GM06990 (cell line): ENCODE results near the gene RBM28.

Experiments
- DNase-seq: peaks from one replicate; pipeline ENCODE4 v3.0.0-alpha.2; 2011; ENCODE audit not compliant: insufficient read length; ENCODE audit errors: extremely low read depth
- H3K27me3 ChIP-seq: replicated peaks from 2 replicates; pipeline ENCODE4 v1.6.0; 2011; ENCODE audit warnings: low read length; ENCODE audit not compliant: control insufficient read depth, insufficient read depth
- H3K36me3 ChIP-seq: 2 replicates; pipeline ENCODE4 v1.5.1; 2011; ENCODE audit warnings: low read length; ENCODE audit not compliant: control insufficient read depth, insufficient read depth
- H3K4me3 ChIP-seq: replicated peaks from 2 replicates; pipeline ENCODE4 v1.5.1; 2011; ENCODE audit warnings: low read depth, mild to moderate bottlenecking, control low read depth, low read length
- CTCF ChIP-seq: IDR thresholded peaks from 2 replicates; pipeline ENCODE4 v1.5.1; 2011; ENCODE audit warnings: low read length, control low read depth, mild to moderate bottlenecking, inconsistent platforms; ENCODE audit not compliant: insufficient read depth, poor library complexity, severe bottlenecking

The RBM28 gene

DNA sequence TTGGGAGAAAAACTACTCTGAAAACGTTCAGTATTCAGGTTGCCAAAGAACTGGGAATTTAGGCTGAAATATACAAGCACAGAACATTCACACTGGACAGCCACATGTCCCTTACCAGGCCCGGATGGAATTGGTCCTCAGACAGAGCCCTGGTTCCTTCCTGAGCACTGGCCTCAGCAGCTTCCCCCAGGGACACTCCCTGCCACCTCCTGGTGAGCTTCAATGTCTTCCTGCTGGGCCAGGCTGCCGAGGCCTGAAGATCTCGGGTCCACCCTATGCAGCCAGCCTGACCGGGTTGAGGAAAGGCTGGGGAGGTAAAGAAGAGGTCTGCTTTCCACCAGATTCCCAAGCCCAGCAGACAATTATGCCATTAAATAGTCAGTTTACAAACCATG is 77.8 kb downstream of the RBM28 start:
- Histone ChIP-seq H3K4me3 (no peak overlapping the region), H3K36me3 (no peaks in the 10 kb centered on the region), H3K27me3 (no peaks in the 10 kb centered on the region; the same call in 1 of the 2 replicates)
- no peak for TF ChIP-seq CTCF
- DNase-seq = no peak

GRCh38 chr7:128265156-128265905 is 78.4 kb downstream of the RBM28 start:
- H3K36me3 ChIP-seq = no peaks in the 10 kb centered on the region
- no peaks in the 10 kb centered on the region; the same call in 1 of the 2 replicates for H3K27me3 ChIP-seq
- no peak for DNase-seq
- TF ChIP-seq CTCF = no peak
- no peak overlapping the region for H3K4me3 ChIP-seq

- no peak for DNase-seq
- Histone ChIP-seq H3K27me3 (no peaks in the 10 kb centered on the region; the same call in 1 of the 2 replicates), H3K4me3 (no peak overlapping the region), H3K36me3 (no peaks in the 10 kb centered on the region)
- no peak for TF ChIP-seq CTCF
These were observed 79.2 kb downstream of the RBM28 start for GRCh38 chr7:128264477-128264876.

DNA sequence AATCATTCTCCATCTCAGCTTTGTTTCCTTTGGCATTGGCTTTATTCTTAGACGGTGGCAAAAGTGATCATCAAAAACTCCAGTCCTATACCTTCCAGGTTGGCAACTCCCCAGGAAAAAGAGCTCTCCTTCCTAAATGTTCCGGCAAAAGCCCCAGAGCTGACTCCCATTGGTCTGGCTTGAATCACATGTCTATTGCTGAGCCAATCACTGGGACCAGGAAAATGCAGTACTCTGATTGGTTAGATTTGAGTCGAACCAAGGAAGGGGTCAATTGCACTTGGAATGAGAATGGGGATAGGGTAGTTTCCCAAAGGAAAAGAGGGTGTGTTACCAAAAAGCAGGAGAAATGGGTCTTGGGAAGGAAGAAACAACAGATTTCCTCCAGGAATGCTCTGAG is 80.3 kb downstream of the RBM28 start:
- Histone ChIP-seq H3K27me3 (no peaks in the 10 kb centered on the region; the same call in 1 of the 2 replicates), H3K4me3 (no peak overlapping the region), H3K36me3 (no peaks in the 10 kb centered on the region)
- no peak for TF ChIP-seq CTCF
- DNase-seq = no peak

GRCh38 chr7:128262273-128263028 is 81.3 kb downstream of the RBM28 start:
- DNase-seq = no peak
- H3K27me3 ChIP-seq = no peaks in the 10 kb centered on the region; the same call in 1 of the 2 replicates
- TF ChIP-seq CTCF = no peak
- no peaks in the 10 kb centered on the region for H3K36me3 ChIP-seq
- no peak overlapping the region for H3K4me3 ChIP-seq
